IMR-90 (cell line): ENCODE data around the gene MAB21L4. TPM values are rescaled to one million over a fixed set of nuclear protein-coding genes. Genes with fewer than 3 reads are reported as not detected.

ENCODE experiments used
- ATAC-seq: fragments of 200-7000 bp; cut with Tn5 transposase; 2 replicates; pipeline ENCODE4 v1.9.1; 2020; ENCODE audit warnings: low read depth, mild to moderate bottlenecking, moderate library complexity
- BruUV-seq: library from RNA; stranded (reverse); fragments of 400-500 nt; replicated peaks from 2 replicates; lab custom pipeline; 2021; lab: Mats Ljungman, UMichigan
- CTCF ChIA-PET: fragments of 300-600 bp; formaldehyde crosslinking; extraction: SDS; loops from one replicate; lab custom pipeline; 2021; ENCODE audit warnings: antibody characterized with exemption; lab: Yijun Ruan, JAX
- POLR2A ChIA-PET: fragments of 300-600 bp; sonication (Branson Sonifier 250); formaldehyde crosslinking; loops from one replicate; lab custom pipeline; 2022; ENCODE audit warnings: antibody characterized with exemption; ENCODE audit not compliant: unreplicated experiment; lab: Charles Lee
- DNase-seq: peaks from one replicate; pipeline ENCODE4 v3.0.0; 2013
- H2AFZ ChIP-seq: replicated peaks from 2 replicates; pipeline ENCODE3; 2013; ENCODE audit warnings: low read length, mild to moderate bottlenecking; ENCODE audit not compliant: poor library complexity
- H2AK5ac ChIP-seq: 2 replicates; pipeline ENCODE4 v1.6.1; 2013; ENCODE audit warnings: low read depth, low read length, inconsistent platforms
- H2AK9ac ChIP-seq: replicated peaks from 2 replicates; pipeline ENCODE3; 2013; ENCODE audit warnings: mild to moderate bottlenecking, low read depth, low read length, moderate library complexity; ENCODE audit not compliant: poor library complexity
- H2BK120ac ChIP-seq: 2 replicates; pipeline ENCODE4 v1.6.1; 2013; ENCODE audit warnings: low read depth, low read length, inconsistent platforms
- H2BK15ac ChIP-seq: 3 replicates; pipeline ENCODE4 v1.6.1; 2013; ENCODE audit warnings: low read depth, low read length, inconsistent platforms
- H2BK20ac ChIP-seq: 2 replicates; pipeline ENCODE4 v1.6.1; 2013; ENCODE audit warnings: low read depth, mild to moderate bottlenecking, inconsistent platforms, low read length, moderate library complexity
- H2BK5ac ChIP-seq: 2 replicates; pipeline ENCODE4 v1.6.1; 2013; ENCODE audit warnings: mild to moderate bottlenecking, low read depth, low read length, inconsistent platforms; ENCODE audit not compliant: poor library complexity, severe bottlenecking
- H3K14ac ChIP-seq: replicated peaks from 2 replicates; pipeline ENCODE4 v1.6.1; 2013; ENCODE audit warnings: low read depth, low read length, inconsistent platforms
- H3K18ac ChIP-seq: 2 replicates; pipeline ENCODE4 v1.6.1; 2013; ENCODE audit warnings: low read depth, low read length, control low read depth
- H3K23ac ChIP-seq: 2 replicates; pipeline ENCODE4 v1.6.1; 2013; ENCODE audit warnings: low read depth, low read length, inconsistent platforms
- H3K27ac ChIP-seq: 2 replicates; pipeline ENCODE4 v1.5.1; 2013; ENCODE audit warnings: mild to moderate bottlenecking, control low read depth, low read length; ENCODE audit not compliant: insufficient read depth
- H3K27me3 ChIP-seq: 2 replicates; pipeline ENCODE4 v1.6.1; 2013; ENCODE audit warnings: low read length; ENCODE audit not compliant: control insufficient read depth, insufficient read depth
- H3K36me3 ChIP-seq: 2 replicates; pipeline ENCODE4 v1.6.1; 2013; ENCODE audit warnings: low read length, mixed read lengths; ENCODE audit not compliant: control insufficient read depth, insufficient read depth
- H3K4ac ChIP-seq: 2 replicates; pipeline ENCODE4 v1.6.1; 2013; ENCODE audit warnings: low read depth, low read length, inconsistent platforms
- H3K4me1 ChIP-seq: 2 replicates; pipeline ENCODE4 v1.6.1; 2013; ENCODE audit warnings: low read length, mixed read lengths; ENCODE audit not compliant: control insufficient read depth, insufficient read depth
- H3K4me2 ChIP-seq: 2 replicates; pipeline ENCODE4 v1.6.1; 2013; ENCODE audit warnings: low read depth, mild to moderate bottlenecking, control low read depth, low read length, moderate library complexity
- H3K4me3 ChIP-seq: 2 replicates; pipeline ENCODE4 v1.5.1; 2013; ENCODE audit warnings: low read depth, mild to moderate bottlenecking, control low read depth, low read length, moderate library complexity; ENCODE audit not compliant: insufficient read depth
- H3K56ac ChIP-seq: 2 replicates; pipeline ENCODE4 v1.6.1; 2013; ENCODE audit warnings: low read length, inconsistent platforms; ENCODE audit not compliant: insufficient read depth; ENCODE audit errors: extremely low read depth
- H3K79me1 ChIP-seq, 2 experiments: 2 replicates each; pipeline ENCODE4 v1.6.1; 2013; ENCODE audit warnings: low read length in 2 of 2, inconsistent platforms in 1 of 2, low read depth in 1 of 2
- H3K9ac ChIP-seq: 2 replicates; pipeline ENCODE4 v1.6.1; 2013; ENCODE audit warnings: low read depth, low read length, control low read depth
- H3K9me1 ChIP-seq: 2 replicates; pipeline ENCODE4 v1.6.1; 2013; ENCODE audit warnings: low read length, inconsistent platforms; ENCODE audit not compliant: insufficient read depth
- H3K9me3 ChIP-seq: 2 replicates; pipeline ENCODE4 v1.6.1; 2013; ENCODE audit warnings: low read length; ENCODE audit not compliant: control insufficient read depth, insufficient read depth
- H4K20me1 ChIP-seq: 2 replicates; pipeline ENCODE4 v1.6.1; 2013; ENCODE audit warnings: low read length, inconsistent platforms; ENCODE audit not compliant: insufficient read depth
- H4K5ac ChIP-seq: 2 replicates; pipeline ENCODE4 v1.6.1; 2013; ENCODE audit warnings: mild to moderate bottlenecking, low read depth, low read length, control low read depth
- H4K8ac ChIP-seq, 2 experiments: 2 replicates each; pipeline ENCODE4 v1.6.1; 2013; ENCODE audit warnings: low read depth in 2 of 2, low read length in 2 of 2, control low read depth in 1 of 2, inconsistent platforms in 1 of 2
- H4K91ac ChIP-seq: 2 replicates; pipeline ENCODE4 v1.6.1; 2013; ENCODE audit warnings: low read depth, low read length, inconsistent platforms; ENCODE audit not compliant: insufficient read depth
- BHLHE40 ChIP-seq: fragments of 150-350 bp; IDR thresholded peaks from 2 replicates; pipeline ENCODE4 v1.6.1; 2016; ENCODE audit warnings: mild to moderate bottlenecking, low read depth, low read length
- CHD1 ChIP-seq: IDR thresholded peaks from 2 replicates; pipeline ENCODE4 v1.6.1; 2012; ENCODE audit warnings: low read depth, low read length, improper control_type of control experiment
- CTCF ChIP-seq: conservative IDR thresholded peaks from 2 replicates; pipeline ENCODE4 v1.5.1; 2012; ENCODE audit warnings: mild to moderate bottlenecking, low read depth, low read length, improper control_type of control experiment
- ELK1 ChIP-seq: fragments of 150-350 bp; IDR thresholded peaks from 2 replicates; pipeline ENCODE4 v1.6.1; 2016; ENCODE audit warnings: low read depth, mild to moderate bottlenecking, low read length, moderate library complexity, borderline replicate concordance
- FOS ChIP-seq: fragments of 150-350 bp; IDR thresholded peaks from 2 replicates; pipeline ENCODE4 v1.6.1; 2016; ENCODE audit warnings: low read depth, low read length
- MAFK ChIP-seq: IDR thresholded peaks from 2 replicates; pipeline ENCODE4 v1.6.1; 2012; ENCODE audit warnings: low read depth, low read length, improper control_type of control experiment
- MAZ ChIP-seq: IDR thresholded peaks from 2 replicates; pipeline ENCODE4 v1.6.1; 2012; ENCODE audit warnings: low read depth, mild to moderate bottlenecking, low read length, improper control_type of control experiment, moderate library complexity, borderline replicate concordance
- MXI1 ChIP-seq: IDR thresholded peaks from 2 replicates; pipeline ENCODE4 v1.6.1; 2012; ENCODE audit warnings: low read depth, mild to moderate bottlenecking, low read length, moderate library complexity, borderline replicate concordance
- NFE2L2 ChIP-seq: fragments of 150-350 bp; IDR thresholded peaks from 2 replicates; pipeline ENCODE4 v1.6.1; 2016; ENCODE audit warnings: low read depth, mild to moderate bottlenecking, low read length
- POLR2A ChIP-seq: IDR thresholded peaks from 2 replicates; pipeline ENCODE4 v1.6.1; 2012; ENCODE audit warnings: mild to moderate bottlenecking, low read depth, low read length
- RAD21 ChIP-seq: IDR thresholded peaks from 2 replicates; pipeline ENCODE4 v1.6.1; 2012; ENCODE audit warnings: low read length, improper control_type of control experiment
- RCOR1 ChIP-seq: IDR thresholded peaks from 2 replicates; pipeline ENCODE4 v1.6.1; 2012; ENCODE audit warnings: mild to moderate bottlenecking, low read length, improper control_type of control experiment; ENCODE audit not compliant: insufficient replicate concordance
- RFX5 ChIP-seq: IDR thresholded peaks from 2 replicates; pipeline ENCODE4 v1.8.0; 2012; ENCODE audit warnings: low read depth, mild to moderate bottlenecking, low read length, moderate library complexity
- SMC3 ChIP-seq: fragments of 150-350 bp; IDR thresholded peaks from 2 replicates; pipeline ENCODE4 v1.6.1; 2016; ENCODE audit warnings: low read depth, mild to moderate bottlenecking, antibody characterized with exemption, low read length, moderate library complexity
- USF2 ChIP-seq: fragments of 150-350 bp; IDR thresholded peaks from 2 replicates; pipeline ENCODE4 v1.6.1; 2017; ENCODE audit warnings: mild to moderate bottlenecking, antibody characterized with exemption, low read length, low read depth
- WGBS, 2 experiments: methylation state at CpG; one replicate each; pipeline versions ENCODE4 v1.1.5 to v1.1.7; 2013; ENCODE audit warnings: missing lambda C conversion rate in 2 of 2; ENCODE audit not compliant: insufficient read length in 1 of 2; ENCODE audit errors: extremely low coverage in 2 of 2; 5-methylcytosine and 5-hydroxymethylcytosine counted together
- dilution Hi-C: fragments of 300-500 bp; cut with HindIII; formaldehyde crosslinking; loops from one replicate; pipeline ENCODE4 v1.14.3; 2018; ENCODE audit warnings: low sequenced_read_pairs; ENCODE audit not compliant: unreplicated experiment
- in situ Hi-C: fragments of 300-500 bp; cut with MboI; formaldehyde crosslinking; loops from 3 replicates; pipeline ENCODE4 v1.14.3; 2019; ENCODE audit warnings: low sequenced_read_pairs, inconsistent platforms, mixed read lengths
- intact Hi-C: fragments of 100-400 bp; cut with micrococcal nuclease; formaldehyde crosslinking; loops from 2 replicates; pipeline ENCODE4 v1.10.0; 2022
- polyA plus RNA-seq, 3 experiments: library from polyadenylated mRNA; depleted of rRNA; stranded (reverse); fragments of >200 nt; gene quantifications; 2 replicates each; pipeline ENCODE4 v1.2.3, GENCODE V29; 2012; ENCODE audit warnings: low replicate concordance in 1 of 3
- total RNA-seq: library from RNA; depleted of rRNA; stranded (reverse); fragments of >200 nt; gene quantifications from 2 replicates; pipeline ENCODE4 v1.2.3, GENCODE V29; 2012

Gene MAB21L4
- total and polyA plus RNA-seq, 2 of the 4 experiments (the other 2 are of a cell fraction): not detected

- H4K8ac ChIP-seq: no peak overlapping the region
- intact Hi-C loops: no loop called here
- no peak overlapping the region for H3K56ac ChIP-seq
- no peaks in the 10 kb centered on the region for H3K9me1 ChIP-seq
- H3K18ac ChIP-seq: no peak overlapping the region
- TF ChIP-seq RCOR1: no peak
- TF ChIP-seq FOS: no peak
- no peak for TF ChIP-seq ELK1
- TF ChIP-seq POLR2A: no peak
- TF ChIP-seq MAZ: no peak
- TF ChIP-seq MXI1: no peak
- no peak for TF ChIP-seq CTCF
- no peak for TF ChIP-seq RFX5
- no peak for TF ChIP-seq SMC3
- no peak for TF ChIP-seq NFE2L2
- TF ChIP-seq USF2: no peak
- no peak for TF ChIP-seq RAD21
- TF ChIP-seq MAFK: no peak
- no peak for TF ChIP-seq BHLHE40
- no peak for TF ChIP-seq CHD1
- H2AK9ac ChIP-seq: no peak overlapping the region
- H4K91ac ChIP-seq: no peak overlapping the region
- no peak overlapping the region for H3K14ac ChIP-seq
- no peak overlapping the region for H3K27ac ChIP-seq
- WGBS, 2 experiments: 80% methylated on average over 23 of the region's 26 CpGs; no CpG with 5 or more reads in 1 of the 2 experiments
- no peak overlapping the region for H2BK15ac ChIP-seq
- H3K27me3 ChIP-seq: peaks cover 23% of the 10 kb centered on the region
- no peak overlapping the region for H2BK20ac ChIP-seq
- no peak overlapping the region for H2BK120ac ChIP-seq
- in situ Hi-C loops: no loop called here
- dilution Hi-C loops: no loop called here
- no peaks in the 10 kb centered on the region for H3K9me3 ChIP-seq
- no peak overlapping the region for H3K23ac ChIP-seq
- no peak overlapping the region for H3K4me2 ChIP-seq
- POLR2A ChIA-PET: no interaction called here
- no peak overlapping the region for H2AFZ ChIP-seq
- H3K9ac ChIP-seq: no peak overlapping the region
- no peak overlapping the region for H2AK5ac ChIP-seq
- no TSS peak for BruUV-seq
- CTCF ChIA-PET: no interaction called here
- no peaks in the 10 kb centered on the region for H3K36me3 ChIP-seq
- no peak overlapping the region for H3K4ac ChIP-seq
- no peaks in the 10 kb centered on the region for H3K79me1 ChIP-seq
- no peak overlapping the region for H3K4me3 ChIP-seq
- no peak overlapping the region for H2BK5ac ChIP-seq
- H4K20me1 ChIP-seq: no peaks in the 10 kb centered on the region
- ATAC-seq (no peak), DNase-seq (no peak)
- H3K4me1 ChIP-seq: peaks cover 1% of the 10 kb centered on the region; the same call in 1 of the 2 replicates
- H4K5ac ChIP-seq: no peak overlapping the region
Measured at GRCh38 chr2:240930631-240931318, 34.8 kb upstream of the MAB21L4 start.
